Upper lobe of left lung (tissue), 4 donors: ENCODE results near the gene NUDT8.

Source experiments
- CTCF ChIP-seq, 6 experiments: fragments of 450-650 bp in 4 of 6; fragments of 200-600 bp in 2 of 6; sonication (generic) in 2 of 6; IDR thresholded peaks; one replicate each; pipeline ENCODE4 v1.5.1; 2016 to 2019; ENCODE audit warnings: antibody characterized with exemption in 6 of 6
- EP300 ChIP-seq, 4 donors: sonication (generic); formaldehyde crosslinking; IDR thresholded peaks; one replicate each; pipeline ENCODE4 v1.5.1; 2017; ENCODE audit warnings: antibody characterized with exemption in 4 of 4, control low read depth in 2 of 4
- POLR2AphosphoS5 ChIP-seq, 2 donors: sonication (generic); formaldehyde crosslinking; IDR thresholded peaks; one replicate each; pipeline ENCODE4 v1.5.1; 2017; ENCODE audit warnings: antibody characterized with exemption in 2 of 2

- TF ChIP-seq POLR2AphosphoS5 (IDR thresholded peaks at IDR 0.05): no peak
- no peak for TF ChIP-seq CTCF (IDR thresholded peaks at IDR 0.05)
- no peak for TF ChIP-seq EP300 (IDR thresholded peaks at IDR 0.05)
Observed at GRCh38 chr11:67593565-67593905, 36.2 kb downstream of the NUDT8 start.
